ENCODE measurements around the gene ZNF839. TPM values are rescaled to one million over a fixed set of nuclear protein-coding genes. Genes with fewer than 3 reads are reported as not detected.
A peak's percentile ranks its signal among the peaks of the same experiment; 100 is the strongest.
"Not testable (repeated sequence)": the region's sequence is repeated elsewhere in the genome, so short reads cannot be mapped to it uniquely, and the experiment has no call there.

The ZNF839 gene
- 8.5 and 14.9 TPM in 2 replicates for total RNA-seq (2014; rRNA removed; shearing (Covaris generic))

DNA sequence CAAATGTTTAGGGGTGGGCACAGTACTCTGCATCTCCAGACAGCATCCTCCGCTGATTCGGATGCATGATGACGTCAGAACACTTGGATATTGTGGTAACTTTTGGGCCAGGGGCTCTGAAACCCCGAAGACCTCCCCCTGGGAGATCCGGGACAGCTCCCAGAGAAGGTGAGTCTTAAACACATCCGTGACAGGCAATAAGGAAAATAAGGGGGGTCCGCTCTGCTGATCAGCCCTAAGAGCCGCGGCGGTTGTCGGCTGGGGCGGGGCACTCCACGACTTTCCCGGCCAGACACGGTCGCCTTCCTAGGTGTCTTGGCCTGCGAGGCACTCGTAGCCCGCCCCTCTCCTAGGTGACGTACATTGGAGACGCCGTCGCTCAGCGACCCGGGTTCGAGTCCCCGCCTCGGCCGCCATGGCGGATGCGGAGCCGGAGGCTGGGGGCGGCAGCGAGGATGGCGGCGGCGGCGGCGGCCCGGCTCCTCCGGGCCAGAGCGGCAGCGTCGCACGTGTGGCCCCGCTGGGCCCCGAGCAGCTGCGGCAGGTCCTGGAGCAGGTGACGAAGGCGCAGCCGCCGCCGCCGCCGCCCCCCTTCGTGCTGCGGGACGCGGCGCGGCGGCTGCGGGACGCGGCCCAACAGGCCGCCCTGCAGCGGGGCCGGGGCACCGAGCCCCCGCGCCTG lies at the start of gene ZNF839:
Gene ZNF839, plus strand, starts transcription at position 396 of the 682 bp plus-strand sequence. Its CDS starts 20 bp downstream, at position 416.
- DNase-seq (ENCODE audit: low read depth) = peak; percentile 96

DNA sequence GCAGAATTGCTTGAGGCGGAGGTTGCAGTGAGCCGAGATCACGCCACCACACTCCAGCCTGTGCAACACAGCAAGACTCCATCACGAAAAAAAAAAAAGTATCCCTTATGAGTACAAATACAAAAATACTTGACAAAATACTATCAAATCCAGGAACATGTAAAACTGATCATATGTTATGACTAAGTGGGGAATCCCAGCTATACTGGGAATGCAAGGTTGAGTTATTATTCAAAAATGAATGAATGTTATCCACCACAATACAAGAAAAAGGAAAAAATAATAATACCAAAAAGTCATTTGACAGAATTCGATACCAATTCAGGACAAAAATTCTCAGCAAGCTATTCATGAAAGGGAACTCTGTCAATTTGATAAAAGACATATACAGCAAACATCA lies 47.2 kb upstream of the ZNF839 start:
- DNase-seq (ENCODE audit: low read depth) = no peak

DNA sequence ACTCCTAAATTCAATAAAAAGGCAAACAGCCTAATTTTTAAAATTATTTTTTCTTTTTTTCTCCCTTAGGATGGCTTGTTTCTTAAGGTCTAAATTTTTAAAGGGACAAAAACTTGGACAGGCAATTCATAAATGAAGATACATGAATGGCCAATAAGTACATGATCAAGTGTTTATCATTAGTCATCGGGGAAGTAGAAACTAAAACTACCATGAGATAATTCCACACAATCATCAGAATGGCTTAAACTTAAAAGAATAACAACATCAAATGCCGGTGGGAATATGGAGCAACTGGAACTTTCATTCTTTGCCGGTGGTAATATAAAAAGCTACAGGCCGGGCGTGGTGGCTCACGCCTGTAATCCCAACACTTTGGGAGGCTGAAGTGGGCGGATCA lies 43.7 kb upstream of the ZNF839 start:
- no peak for DNase-seq (ENCODE audit: low read depth)

DNA sequence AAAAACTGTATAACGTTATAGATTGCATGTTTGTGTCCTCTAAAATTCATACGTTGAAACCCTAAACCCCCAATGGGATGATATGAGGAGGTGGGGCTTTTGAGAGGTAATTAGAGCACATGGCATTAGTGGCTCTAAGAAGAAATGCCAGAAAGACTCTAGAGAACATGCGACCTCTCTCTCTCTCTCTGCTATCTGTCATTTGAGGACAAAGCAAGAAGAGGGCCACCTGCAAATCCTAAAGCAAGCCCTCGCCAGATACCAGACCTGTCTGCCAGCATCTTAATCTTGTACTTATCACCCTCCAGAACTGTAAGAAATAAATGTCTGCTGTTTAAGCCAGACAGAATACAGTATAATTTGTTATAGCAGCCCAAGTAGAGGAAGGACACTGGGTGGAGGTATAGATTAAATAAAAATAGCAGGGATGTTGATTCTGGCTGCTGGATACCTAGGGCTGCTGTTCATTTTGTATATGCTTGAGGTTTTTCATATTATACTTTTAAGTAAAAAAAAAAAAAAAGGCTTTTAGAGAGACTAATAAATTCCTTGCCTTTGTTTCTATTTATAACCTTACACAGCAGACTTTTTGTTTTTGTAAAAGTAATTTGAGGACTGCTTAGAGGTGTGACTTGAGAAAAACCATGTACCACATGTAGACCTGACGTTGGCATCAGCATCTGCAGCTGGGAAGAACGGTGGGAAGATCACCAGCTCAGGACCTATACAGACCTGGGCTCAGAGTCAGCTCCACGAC lies 41.5 kb upstream of the ZNF839 start:
- no peak for DNase-seq (ENCODE audit: low read depth)

DNA sequence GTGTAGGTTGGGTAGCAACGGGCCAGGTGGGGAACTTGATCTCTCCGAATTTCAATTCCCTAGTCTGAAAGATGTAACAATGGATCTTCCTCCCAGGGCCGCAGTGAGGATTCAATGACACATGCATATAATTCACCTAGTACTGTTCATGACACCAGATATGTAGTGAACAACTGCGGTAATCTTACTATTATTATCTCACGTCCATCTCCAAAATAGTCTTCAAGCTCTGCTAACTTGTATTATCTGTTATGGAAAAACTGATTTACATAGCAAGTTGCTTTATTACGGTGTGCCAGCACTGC lies 41.0 kb upstream of the ZNF839 start:
- DNase-seq (ENCODE audit: low read depth) = no peak

DNA sequence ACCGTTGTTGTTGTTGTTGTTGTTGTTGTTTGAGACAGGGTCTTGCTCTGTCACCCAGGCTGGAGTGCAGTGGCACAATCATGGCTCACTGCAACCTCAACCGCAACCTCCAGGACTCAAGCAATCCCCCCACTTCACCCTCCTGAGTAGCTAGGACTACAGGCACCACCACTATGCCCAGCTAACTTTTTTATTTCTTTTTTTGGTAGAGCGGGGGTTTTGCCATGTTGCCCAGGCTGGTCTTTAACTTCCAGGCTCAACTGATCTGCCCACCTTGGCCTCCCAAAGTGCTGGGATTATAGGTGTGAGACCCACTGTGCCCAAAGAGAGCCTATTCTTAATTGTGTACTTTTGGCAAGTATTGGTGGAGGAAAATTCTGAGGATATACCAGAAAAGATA lies 40.3 kb upstream of the ZNF839 start:
- DNase-seq (ENCODE audit: low read depth) = peak; percentile 46

DNA sequence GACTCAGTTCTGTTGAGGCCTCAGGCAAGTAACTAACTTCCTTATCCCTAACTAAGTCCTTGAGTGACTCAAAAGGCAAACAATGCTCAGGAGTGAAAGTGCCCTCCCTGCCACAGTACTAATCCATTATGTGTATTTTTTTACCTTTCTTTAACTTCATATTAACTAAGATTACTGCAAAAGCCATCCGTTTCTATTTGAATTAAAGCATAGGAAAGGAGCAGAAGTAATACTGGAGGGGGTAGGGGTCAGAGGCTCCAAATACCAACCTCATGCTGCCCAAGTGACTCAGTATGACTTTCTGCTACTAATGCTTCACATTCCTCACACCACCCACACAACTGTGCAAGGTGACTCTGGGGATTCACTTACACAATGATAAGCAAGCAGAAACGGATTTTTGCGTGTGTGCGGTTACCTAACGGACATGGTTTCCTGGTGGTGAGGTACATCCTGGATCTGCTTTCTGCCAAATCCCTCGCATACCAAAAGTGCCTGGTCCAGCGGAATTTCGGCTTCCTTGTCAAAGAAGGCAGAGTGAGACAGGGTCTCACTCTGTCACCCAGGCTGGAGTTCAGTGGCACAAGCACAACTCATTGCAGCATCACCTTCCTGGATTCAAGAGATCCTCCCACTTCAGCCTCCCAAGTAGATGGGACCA lies 39.7 kb upstream of the ZNF839 start:
- peak; percentile 99 for DNase-seq (ENCODE audit: low read depth)

DNA sequence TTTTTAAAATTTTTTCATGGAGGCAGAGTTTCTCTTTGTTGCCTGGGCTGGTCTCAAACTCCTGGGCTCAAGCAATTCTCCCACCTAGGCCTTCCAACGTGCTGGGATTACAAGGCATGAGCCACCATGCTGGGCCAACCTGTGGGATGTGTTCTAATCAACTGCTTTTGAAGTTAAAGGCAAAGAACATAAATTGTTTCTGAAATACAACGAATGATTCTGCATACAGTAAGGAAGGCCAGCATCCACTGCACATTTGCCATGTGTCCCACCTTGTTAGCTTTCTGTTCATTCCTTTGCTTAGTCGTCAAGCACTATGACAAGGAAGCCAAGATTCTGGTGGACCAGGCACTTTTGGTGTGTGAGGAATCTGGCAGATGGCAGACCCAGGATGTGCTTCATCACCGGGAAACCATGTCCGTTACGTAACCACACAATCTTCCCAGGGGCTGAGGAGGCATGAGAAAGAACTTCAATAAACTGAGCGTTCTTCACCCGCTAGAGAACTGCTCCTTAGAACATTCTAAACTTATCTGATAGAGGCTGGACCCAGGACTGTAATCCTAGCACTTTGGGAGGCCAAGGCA lies 39.1 kb upstream of the ZNF839 start:
- DNase-seq (ENCODE audit: low read depth) = peak; percentile 98

DNA sequence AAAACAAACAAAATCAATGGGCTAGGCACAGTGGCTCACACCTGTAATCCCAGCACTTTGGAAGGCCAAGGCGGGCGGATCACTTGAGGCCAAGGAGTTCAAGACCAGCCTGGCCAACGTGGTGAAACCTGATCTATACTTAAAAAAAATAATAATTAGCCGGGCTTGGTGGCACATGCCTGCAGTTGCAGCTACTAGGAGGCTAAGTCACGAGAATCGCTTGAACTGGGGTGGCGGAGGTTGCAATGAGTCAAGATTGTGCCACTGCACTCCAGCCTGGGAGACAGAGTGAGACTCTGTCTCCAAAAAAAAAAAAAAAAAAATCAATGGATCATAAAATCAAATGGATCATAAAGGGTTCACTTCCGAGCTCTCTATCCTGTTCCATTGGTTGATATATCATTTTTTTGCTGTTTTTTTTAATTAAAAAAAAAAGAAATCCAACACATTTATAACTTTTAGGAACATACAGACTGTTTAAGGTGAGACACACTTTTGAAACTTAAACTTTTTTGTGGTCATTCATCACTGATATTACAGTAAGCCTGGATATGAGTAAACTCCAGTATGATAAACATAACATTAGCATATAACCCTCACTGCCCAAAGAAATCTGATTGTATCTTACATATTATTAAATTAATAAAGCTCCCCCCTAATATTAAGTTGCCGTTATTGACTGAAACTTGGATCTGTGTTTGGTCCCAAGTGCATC lies 36.6 kb upstream of the ZNF839 start:
- no peak for DNase-seq (ENCODE audit: low read depth)

DNA sequence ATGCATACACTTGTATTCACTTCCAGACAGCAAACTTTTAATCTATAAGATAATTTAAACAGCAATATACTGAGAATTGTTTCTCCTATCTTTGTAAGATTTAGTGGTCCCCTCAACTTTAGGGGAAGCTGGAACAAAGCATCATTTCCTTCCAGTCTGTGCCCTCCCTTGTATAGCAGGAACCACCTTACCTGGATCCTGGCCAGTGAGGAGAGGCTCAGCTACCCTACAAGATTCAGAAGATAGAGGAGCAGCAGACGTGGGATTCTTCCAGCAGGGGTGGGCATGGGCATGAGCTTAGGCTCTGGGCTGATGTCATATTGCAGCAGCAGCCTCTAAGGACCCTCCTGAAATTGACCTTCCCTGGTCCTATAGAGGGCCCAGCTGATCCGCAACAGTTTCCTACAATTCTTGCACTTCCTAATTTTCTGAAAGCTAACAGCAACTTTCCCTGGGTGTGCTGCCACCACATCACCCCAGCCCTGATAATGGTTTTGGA lies 35.9 kb upstream of the ZNF839 start:
- no peak for DNase-seq (ENCODE audit: low read depth)

DNA sequence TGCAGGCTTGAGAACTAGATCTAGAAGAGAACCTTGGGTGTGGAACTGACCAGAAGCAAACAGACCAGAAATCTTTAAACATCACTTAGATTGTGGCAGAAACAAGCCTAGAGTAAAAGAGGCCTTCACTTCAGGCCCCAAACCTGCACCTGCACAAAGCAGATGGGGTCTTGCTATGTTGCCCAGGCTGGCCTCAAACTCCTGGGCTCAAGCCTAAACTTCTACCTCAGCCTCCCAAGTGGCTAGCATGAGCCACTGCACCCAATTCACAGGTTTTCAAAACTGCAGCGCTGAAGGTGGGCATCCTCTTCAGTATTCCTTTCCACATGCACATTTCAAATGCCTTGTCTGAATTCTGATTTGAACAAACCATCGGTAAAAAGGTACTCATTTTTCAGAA lies 34.4 kb upstream of the ZNF839 start:
- no peak for DNase-seq (ENCODE audit: low read depth)

DNA sequence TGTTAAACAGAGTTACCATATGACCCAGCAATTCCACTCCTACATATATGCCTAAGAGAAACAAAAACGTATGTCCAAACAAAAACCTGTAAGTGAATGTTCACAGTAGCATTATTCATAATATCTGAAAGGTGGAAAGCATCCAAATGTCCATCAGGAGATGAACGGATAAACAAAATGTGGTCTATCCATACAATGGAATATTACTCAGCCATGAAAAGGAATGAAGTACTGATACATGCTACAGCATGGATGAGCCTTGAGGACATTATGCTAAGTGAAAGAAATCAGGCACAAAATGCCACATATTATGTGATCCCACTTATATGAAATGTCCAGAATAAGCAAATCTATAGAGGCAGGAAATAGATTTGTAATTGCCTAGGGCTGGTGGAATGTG lies 31.4 kb upstream of the ZNF839 start:
- no peak for DNase-seq (ENCODE audit: low read depth)

DNA sequence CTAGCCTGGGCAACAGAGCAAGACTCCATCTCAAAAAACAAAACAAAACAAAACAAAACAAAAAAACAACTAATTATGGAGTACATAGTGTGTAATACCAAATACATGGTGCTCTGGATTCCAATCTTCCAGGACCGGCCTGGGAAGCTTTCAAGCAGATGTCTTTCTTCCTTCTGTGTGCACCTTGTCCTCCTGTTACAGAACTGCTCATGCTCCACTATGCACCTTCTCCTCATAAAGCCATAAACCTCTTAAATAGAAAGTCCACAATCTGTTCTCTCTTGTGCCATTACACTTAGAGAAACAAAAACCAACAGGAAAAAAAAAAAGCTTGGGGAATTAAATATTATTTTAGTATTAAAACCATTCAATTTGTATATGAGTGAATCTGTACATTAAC lies 27.1 kb upstream of the ZNF839 start:
- DNase-seq (ENCODE audit: low read depth) = no peak

DNA sequence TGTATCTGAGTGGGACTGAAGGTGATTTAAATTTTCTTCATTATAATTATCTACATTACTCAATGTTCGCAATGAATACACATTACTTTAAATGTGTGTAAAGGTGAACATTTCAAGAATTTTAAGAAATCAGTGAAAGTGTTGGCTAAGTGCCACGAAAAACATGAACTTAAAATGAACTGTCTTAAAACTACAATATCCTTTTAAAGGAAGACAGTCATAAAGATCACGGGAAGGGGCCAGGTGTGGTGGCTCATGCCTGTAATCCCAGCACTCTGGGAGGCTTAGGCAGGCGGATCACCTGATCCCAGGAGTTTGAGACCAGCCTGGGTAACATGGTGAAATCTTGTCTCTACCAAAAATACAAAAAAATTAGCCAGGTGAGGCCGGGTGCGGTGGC lies 25.8 kb upstream of the ZNF839 start:
- DNase-seq (ENCODE audit: low read depth) = peak; percentile 51

DNA sequence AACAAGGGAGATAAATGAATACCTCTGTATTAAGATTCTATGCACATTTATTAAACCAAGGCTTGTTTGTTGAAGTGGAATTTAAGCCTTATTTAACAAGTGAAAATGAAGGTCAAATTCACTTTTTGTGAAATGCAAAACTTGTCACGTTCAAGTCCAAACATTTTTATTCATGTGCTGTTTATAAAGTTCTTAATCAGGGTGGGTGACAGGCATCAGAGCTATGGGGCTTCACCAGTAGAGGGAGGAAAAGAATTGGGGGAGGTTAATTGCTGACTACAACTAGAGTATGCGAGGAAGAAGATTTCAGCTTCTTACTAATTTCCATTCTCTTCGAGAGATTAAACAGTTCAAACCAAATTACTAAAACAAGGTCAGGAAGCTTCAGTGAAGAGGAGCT lies 24.3 kb upstream of the ZNF839 start:
- DNase-seq (ENCODE audit: low read depth) = no peak

DNA sequence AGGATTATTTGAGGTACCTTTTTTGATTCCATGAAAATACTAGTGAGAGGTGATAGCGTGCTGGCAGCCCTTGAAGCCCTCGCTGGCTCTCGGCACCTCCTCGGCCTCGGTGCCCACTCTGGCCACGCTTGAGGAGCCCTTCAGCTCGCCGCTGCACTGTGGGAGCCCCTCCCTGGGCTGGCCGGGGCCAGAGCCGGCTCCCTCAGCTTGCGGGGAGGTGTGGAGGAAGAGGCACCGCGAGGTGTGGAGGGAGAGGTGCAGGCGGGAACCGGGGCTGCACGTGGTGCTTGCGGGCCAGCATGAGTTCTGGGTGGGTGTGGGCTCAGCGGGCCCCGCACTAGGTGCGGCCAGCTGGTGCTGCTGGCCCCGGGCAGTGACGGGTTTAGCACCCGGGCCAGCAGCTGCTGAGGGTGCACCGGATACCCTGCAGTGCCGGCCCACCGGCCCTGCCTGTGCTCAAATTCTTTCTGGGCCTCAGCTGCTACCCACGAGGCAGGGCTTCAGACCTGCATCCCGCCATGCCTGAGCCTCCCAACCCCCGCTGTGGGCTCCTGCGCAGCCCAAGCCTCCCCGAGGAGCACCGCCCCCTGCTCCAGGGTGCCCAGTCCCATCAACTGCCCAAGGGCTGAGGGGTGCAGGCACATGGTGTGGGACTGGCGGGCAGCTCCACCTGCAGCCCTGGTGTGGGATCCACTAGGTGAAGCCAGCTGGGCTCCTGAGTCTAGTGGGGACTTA lies 21.9 kb upstream of the ZNF839 start:
- DNase-seq (ENCODE audit: low read depth) = no peak

DNA sequence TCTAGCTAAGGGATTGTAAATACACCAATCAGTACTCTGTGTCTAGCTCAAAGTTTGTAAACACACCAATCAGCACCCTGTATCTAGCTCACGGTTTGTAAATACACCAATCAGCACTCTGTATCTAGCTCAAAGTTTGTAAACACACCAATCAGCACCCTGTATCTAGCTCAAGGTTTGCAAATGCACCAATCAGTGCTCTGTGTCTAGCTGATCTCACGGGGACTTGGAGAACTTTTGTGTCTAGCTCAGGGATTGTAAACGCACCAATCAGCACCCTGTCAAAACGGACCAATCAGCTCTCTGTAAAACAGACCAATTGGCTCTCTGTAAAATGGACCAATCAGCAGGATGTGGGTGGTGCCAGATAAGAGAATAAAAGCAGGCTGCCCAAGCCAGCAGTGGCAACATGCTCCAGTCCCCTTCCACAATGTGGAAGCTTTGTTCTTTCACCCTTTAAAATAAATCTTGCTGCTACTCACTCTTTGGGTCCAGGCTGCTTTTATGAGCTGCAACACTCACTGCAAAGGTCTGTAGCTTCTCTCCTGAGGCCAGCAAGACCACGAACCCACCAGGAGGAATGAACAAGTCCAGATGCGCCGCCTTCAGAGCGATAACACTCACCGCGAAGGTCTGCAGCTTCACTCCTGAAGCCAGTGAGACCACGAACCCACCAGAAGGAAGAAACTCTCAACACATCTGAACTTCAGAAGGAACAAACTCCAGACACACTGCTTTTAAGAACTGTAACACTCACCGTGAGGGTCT lies 21.1 kb upstream of the ZNF839 start:
- DNase-seq (ENCODE audit: low read depth) = not testable (repeated sequence)

DNA sequence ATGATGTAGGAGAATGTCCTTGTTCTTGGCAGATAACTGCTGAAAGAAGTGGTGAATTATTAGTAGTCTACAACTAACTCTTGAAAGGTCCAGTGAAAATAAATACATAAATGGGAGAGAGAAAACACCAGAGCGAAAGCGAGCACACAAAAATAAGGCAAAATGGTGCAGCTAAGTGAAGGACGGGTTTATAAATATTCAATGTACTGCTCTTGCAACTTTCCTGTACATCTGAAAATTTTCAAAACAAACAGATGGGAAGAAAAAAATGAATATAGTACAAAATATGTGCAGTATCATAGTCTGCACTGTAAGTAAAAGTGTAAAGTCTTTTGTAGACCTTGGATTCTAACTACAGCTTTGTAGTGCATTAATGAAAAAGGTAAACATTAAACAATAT lies 15.9 kb upstream of the ZNF839 start:
- no peak for DNase-seq (ENCODE audit: low read depth)

DNA sequence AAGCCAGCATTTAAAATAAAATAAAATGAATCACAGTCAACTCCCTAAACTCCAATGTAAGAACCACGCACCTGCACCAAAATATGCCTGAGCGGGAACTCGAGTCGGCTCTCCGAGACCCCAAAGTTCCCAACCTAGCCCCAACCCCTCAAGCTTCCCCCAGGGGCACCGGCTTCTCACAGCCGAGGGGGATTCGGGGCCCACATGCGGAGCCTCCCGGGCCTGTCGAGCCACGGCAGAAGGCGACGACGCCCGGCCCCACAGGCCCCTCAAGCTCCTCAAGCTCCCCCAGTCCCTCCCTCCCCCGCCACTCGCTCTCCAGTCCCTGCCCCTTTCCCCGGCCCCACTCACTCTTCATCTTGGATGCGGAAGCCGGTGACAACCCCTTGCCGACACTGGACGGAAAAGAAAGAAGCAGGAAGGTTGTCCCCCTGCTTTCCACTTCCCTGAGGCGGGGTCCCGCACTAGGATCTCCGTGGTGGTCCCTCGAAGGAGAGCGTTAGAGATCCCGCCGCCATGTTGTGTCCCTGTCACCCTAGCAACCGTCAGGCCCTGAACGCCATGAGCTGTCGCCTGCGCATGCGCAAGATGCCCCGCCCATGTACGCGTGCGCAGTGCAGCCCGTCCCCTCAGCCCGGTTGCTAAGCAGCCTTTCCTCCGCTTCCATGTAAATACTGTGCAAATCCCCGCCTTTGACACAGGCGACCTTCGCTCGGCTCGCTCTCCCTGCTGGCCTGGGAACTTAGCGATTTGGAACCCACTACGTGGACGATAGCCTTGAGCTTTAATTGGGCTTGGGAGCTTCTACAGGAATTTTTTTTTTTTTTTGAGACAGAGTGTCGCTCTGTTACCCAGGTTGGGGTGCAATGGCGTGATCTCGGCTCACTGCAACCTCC lies 14.7 kb upstream of the ZNF839 start, which contains the start of gene MOK:
Gene MOK, minus strand, starts transcription at position 554 of the 896 bp plus-strand sequence. Its CDS starts 196 bp downstream, at position 358.
- peak; percentile 100 for DNase-seq (ENCODE audit: low read depth)
